ENCODE data around the gene ADGRG1.

Gene ADGRG1

DNA sequence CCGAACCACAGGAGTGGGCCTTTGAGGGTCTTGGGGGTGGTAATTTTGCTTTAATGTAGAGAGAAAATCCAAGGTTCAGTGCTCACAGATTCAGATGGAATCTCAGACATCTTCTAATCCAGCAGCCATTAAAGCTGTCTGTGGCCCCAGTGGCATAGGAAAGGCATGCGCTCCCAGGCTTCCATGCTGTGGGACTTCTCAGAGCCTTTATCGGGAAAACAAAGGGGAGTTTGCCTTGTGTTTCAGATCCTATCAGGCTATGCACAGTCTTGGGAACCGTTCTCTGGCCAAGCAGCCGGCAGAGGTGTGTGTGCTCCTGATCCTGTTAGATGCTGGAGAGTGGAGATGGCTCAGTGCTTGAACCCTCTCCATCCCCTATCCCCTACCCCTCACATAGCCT is 7.8 kb downstream of the ADGRG1 start:
- no peak for DNase-seq

DNA sequence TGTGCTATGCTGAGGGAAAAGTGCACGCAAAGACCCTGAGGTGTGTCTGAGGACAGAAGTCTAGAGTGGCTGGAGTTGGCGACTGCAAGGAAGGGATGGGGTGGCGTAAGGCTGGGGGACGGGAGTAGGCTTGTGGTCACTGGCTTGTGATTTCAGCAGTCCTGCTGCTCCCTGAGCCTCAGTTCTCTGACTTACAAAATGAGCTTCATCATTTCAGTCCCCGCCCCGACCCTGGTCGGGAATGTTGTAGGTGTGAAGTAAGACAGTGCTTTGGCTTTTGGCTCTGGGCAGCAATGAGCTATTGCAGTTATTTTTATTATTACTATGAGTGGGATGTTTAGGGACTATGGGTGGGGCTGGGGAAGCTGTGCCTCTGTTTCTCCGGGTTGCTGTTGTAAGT is 8.6 kb downstream of the ADGRG1 start:
- no peak for DNase-seq

DNA sequence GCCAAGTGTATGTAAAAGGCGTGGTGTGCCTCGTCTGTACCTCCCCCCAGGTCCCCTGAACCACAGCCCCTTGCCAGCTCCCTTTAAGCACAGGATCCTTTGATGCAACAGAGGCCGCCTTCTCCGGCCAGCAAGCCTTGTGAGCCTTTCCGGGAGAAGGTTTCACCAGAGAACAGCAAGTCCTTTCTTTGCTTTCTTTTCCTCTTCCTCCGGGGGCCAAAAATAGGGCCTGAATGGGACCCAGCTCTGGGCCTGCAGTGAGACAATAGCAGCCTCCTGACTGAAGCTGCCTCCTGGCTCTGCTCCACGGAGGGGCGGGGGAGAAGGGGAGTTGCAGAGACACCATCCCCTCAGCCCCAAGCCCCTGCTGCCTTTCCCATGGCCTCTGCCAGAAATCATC is 9.0 kb downstream of the ADGRG1 start:
- DNase-seq: no peak

DNA sequence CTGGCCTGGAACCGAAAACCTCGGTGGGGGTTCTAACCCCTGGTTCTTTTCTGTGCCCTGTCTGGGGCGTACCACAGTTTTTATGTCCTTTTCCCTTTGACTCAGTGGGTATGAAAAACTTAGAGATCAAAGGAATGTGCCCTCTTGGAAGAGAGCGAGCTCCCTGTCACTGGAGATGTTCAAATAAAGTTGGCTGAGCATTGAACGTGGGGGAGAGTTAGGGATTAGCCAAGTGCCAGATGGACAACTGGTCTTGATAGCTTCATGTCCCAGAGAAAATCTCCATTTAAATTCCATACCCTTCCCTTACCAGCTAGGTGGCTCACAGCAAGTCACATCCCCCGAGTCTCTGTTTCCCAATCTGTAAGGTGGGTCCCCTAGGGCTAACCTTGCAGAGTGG is 9.5 kb downstream of the ADGRG1 start:
- DNase-seq: no peak

DNA sequence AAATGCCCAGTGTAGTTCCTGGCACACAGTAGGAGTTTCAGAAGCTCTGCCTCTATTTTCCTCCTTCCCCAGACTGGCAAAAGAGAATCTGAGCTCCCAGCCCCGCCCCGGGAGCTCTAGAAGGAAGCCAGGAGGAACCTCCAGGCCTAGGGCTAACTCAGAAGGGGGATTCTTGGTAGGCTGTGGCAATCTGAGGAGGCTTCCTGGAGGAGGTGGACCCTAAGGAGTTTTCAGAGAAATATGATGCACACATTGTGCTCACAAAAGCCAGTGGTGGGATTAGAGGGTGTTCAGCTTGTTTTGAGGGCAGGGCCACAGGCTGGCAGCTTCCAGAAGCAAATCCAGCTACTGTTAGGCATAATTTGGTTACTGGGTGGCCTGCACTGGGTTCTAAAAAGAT is 10.0 kb downstream of the ADGRG1 start:
- DNase-seq: no peak

DNA sequence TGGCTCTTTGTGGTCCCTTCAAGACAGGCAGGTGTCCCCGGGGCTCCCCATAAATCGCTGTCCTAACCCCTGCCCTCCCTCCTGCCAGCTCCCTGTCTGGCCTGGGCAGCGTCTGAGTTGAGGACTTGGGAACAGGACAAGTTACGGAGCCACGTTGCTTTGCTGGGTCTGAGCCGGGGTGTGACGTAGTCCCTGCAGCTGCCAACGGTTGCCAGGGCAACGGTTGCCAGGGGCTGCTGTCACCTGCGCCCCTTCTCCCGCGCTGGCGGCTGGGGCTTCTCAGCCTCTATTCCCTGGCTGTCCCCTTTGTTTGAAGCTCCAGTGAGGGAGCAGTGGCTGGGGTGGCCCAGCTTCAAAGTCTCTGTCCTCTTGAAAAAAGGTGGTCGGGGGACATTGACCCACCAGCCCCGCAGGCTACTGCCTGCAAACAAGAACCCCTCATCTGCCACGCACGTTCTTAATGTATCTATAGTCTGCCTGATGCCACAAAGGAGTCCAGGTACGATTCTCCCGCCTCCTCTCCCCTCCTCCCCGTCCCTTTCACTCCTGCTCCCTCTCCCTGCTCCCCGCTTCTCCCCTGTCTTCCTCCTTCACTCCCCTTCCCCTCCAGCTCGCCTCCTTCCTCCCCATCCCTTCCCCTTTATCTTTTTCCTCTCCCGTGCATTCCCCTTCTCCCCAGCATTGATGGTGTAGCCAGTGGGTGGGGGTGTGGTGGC is 10.9 kb downstream of the ADGRG1 start:
- no peak for DNase-seq

DNA sequence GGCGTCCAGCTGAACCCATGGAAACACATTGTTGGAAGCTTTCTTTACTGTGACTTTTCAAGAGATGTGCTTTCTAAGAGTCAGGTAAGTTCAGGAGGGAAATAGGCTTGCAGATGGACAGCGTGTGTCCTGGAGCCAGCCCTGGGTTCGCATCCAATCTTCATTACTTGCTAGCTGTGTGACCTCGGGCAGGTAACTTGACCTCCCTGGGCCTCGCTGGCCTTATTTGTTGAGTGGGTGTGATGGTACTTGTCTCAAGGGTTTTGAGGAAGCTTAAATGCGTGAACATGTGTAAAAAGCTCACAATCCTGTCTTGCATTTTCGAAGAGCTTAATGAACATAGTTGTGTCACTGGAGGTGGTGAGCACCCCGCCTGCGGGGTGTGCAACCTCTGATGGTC is 11.8 kb downstream of the ADGRG1 start:
- no peak for DNase-seq

DNA sequence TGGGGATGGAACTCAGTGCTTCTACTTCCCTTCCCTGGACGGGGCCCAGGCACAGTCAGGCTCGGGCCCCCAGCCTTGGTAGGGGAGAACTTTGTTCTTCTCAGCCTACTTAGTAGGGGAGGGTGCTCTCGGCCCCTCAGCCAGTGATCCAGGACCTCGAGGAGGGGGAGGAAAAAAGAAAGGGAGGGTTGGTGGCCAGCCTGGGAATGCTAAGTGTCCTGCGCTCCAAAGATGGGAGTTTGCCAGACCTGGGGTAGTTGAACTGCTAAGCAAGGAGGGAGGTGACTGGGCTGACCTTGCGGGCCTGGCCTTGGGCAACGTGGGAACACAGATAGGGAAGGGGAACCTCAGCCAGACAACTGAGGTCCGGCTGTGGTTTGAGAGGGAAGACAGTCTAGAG is 12.2 kb downstream of the ADGRG1 start:
- no peak for DNase-seq

DNA sequence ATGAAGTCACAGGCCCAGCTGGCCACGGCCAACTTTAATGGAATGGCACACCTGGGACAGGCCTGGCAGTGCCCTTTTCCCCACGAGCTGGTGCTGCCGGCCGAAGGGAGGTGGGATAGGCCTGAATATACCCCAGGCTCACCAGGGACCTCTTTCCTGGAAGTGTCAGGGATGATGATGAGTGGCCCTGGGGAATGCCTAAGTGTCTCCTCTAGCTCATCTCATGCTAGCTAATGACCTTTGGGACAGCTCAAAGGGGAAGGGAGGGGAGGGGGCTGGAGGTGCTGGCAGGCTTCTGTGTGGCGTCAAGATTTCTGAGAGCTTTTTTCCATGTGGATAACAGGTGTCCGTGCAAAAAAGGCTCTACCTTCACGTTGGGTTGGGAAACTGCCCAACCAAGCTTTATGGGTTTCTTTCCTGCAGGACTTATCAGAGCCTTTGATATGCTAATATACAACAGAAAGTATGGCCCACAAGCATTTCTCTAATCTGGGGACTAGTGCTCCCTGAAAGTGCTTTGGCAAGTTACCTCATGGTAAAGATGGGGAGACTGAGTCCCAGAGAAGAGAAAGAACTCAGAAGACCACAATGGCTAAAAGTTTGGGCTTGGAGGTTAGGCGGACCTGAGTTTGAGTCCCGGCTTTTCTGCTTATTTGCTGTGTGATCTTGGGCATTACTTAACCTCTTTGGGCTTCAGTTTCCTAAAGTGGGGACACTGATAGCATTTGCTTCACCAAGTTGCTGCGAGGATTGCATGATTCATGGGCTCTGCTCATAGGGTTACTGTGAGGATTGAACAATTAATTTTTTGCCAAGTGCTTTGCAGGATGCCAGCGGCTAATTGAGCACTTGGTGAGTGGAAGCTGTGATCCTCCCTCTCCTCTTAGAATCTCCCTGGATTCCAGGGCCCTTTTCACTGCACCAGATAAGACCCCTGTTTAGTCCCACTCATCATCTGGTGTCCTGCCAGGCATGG is 14.0 kb downstream of the ADGRG1 start:
- no peak for DNase-seq

DNA sequence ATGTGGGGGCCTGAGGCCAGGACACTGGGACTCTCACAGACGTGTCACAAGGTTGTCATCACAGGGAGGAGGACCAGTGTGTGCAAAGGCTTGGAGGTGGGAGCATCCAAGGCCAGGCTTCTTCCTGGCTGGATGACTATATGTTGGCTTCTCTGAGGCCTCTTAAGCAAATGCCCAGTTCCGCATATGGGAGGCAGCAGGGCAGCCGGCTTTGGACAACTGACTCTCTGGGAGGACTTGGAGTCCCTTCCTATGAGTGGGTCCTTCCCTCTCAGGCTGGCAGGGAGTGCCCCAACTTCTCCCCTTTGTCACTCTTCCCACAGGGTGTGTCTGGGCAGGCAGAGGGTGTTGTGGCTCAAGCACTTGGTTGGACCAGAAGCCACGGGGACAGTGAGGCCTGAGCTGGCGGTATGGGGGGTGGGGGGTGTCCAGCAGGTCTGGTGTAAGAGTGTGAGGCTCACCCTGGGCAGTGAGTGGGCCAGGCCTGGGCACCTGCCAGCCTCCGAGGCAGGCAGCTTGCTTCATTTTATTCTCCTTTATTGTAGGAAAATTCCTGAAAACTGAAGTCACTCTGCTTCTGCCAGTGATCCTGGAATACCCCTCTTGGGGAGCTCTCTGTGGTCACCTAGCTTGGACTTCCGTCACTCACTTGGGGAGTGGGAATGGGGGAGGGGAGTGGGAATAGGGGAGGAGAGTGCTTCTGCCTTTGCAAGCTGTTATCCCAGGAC is 14.9 kb downstream of the ADGRG1 start:
- no peak for DNase-seq

DNA sequence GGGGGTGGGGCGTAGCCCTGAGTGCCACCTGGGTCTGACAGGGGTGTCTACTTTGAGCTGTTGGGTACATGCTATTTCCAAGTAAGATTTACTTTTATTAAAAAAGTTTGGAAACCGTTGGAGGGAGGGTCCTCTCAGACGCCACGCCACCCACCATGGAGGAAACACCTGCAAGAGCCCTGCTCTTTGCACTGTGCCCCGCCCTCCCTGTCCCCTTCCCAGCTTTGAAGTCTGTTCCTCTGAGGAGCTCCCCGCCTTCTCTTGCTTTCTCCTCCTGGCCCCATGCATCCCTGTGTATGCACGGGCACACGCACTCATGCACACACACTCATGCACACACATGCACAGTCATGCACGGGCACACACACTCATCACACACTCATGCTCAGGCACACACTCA is 15.5 kb downstream of the ADGRG1 start:
- no peak for DNase-seq

DNA sequence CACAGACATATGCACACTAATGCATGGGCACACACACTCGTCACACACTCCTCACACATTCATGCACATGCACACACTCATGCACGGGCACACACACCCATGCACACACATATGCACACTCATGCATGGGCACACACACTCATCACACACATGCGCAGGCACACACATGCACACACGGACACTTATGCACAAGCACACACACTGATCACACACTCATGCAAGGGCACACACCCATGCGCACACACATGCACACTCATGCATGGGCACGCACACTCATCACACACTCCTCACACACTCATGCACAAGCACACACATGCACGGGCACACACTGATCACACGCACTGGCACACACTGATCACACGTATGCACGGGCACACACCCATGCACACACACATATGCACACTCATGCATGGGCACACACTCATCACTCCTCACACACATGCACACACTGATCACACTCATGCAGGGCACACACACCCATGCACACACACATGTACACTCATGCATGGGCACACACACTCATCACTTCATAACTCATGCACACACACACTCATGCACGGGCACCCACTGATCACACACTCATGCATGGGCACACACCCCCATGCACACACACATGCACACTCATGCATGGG is 16.1 kb downstream of the ADGRG1 start:
- DNase-seq: no peak

DNA sequence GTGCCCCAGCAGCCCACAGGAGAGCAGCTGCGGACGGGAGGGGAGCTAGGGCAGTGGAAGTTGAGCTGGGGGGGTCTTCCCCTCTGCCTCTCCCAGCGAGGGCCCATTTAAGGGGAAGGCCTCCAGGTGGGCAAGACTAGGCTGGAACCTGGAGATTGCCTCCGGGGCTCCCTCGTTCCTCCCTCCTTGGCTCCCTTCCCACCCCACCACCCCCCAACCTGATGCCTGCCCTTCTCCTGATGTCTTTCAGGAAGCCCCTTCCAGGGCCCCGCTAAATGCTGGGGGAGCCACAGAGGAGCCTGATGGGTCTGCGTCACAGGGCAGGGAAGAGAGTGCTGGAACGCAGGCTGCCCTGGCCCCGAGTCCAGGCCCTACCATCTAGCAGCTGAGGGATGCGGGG is 16.7 kb downstream of the ADGRG1 start:
- no peak for DNase-seq

DNA sequence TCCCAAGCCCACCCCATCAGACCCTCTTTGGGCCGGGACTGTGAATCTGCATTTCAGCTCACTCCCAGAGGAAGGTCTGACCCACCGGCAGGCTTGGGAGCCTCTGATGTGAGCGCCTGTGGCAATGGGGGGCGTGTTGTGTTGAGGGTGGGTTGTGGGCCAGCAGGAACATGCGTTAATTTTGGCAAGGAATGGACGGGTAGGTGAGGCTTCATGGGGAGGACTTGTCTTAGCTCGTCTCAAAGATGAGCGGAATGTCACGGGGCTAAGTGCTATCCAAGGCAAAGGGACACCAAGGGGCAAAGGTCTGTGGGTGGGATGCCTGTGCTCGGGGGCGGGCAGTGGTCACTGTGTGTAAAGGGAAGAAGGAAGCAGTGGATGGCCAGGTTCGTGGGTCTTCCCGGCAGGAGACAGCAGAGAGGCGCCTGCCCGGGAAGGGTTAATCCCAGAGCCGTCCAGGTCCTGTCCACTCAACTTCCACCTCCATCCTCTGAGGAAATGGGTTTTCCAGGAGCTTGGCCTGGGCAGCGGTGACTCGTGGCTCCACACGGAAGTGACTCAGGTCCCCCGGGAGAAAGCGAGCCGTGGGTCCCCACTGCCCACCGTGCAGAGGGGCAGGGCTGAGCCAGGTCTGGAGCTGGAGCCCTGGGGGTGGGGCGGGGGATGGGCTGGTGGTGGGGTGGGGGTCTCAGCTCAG is 17.4 kb downstream of the ADGRG1 start:
- DNase-seq: no peak

DNA sequence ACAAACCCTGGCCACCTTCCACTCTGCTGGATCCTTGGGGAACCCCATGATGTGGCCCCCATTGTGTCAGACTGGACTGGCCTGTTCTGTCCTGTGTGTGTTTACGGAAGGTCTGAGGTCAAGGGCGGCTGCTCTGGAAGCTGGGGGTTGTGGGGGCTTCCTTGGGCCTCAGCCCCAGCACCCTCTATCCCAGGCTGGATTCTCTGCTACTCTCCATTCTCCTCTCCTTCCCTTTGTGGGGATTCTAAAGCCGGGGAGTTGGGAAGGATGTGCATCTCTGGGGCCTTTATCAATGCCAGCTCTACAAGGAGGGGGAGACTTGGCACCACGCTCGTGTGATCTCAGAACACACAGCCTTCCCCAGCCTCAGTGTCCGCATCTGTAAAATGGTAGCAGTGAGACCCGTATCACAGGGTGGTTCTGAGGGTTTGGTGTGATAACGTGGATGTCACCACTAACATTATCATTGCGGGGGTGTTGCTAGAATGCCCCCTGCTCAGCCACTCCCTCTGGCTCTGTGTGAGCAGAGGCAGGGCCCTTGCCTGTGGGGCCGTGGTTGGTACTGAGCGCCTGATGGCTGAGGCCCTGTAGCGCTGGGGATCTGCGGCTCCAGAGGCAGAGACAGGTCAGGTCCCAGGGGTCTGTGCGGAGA is 18.1 kb downstream of the ADGRG1 start:
- DNase-seq: no peak

DNA sequence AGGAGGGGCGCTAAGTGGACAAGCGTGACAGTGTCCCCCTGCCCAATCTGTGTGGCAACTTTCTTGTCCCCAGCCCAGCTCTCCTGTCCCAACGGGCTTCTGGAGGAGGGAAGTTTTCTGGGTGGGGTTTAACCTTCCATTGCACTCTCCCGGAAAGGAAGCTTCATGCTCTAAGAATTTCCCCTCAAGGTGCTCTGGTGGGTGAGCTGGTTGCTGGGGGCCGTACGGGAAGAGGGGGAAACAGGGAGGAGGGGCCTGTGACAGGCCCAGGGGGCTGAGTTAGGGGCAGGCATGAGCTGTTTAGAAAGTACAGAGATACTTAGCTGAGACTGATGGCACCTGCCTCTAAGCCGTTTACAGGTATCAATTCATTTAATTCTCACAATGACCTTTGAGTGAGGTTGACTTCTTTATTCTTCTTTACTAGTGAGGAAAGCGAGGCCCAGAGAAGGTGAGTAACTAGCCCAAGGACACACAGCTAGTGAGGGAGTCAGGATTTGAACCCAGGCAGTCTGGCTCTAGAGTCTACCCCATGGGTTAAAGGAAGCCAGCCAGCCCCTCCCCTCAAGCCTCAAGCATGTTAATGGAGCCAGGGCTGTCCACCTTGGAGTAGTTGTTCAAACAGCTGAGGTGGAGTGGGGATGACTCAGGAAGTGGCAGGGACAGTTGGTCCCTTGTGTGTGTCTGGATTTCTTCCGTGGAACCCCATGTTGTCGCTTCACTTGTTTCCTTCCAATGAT is 18.9 kb downstream of the ADGRG1 start:
- DNase-seq: no peak

DNA sequence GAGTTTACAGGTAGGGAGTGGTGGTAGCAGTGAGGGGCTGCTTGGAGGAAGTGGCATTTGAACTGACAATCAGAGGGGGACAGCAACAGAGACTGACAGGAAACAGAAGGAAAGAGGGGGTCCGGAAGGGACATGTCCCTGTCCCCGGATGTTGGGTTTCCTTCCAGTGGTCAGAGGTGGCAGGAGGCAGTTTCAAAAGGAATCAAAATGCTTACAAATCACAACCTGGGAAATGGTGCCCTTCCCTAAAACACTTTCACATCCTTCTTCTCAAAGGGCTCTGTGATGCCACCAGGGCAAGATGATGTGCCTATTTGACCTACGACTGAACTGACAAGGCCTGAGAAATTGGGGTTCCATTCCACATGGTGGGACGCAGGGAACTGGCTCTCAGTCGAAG is 19.7 kb downstream of the ADGRG1 start:
- DNase-seq: no peak

DNA sequence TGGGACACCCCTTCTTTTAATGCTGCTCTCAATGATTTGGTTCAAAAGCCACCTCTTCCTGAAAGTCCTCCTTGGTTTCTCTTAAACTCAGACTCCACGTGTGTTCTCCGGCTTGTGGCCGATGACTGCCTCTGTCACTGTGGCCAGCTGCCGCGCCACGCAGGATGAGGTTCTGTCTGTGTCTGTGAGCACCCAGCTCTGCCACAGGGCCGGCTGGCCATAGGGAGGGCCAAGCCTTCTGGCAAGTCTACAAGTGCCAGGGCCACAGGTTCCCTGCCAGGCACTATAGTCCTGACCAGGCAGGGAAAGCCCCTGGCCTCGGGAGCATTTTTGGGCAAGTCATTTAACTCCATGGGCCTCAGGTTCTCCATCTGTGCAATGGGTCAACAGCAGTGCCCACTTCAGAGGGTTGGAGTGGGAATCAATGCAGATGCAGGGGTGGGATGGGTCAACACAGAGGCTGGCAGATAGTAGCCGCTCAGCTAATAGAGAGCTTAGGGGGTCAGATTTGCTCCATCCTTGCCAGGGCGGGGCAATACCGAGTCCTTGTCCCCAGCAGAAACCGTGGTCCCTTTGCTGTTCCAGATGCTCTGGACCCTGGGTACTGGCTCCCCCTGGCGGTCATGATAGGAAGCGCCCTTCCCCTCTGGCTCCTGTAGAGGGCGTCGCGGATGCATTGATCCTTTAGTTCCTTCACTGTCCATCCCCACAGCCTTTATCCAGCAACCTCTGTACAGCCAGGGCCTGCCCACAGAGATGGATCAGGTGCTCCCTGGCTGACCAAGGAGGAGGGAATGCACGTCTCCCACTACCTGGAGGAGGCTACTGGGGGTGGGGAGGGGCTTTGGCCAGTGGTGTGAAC is 20.4 kb downstream of the ADGRG1 start:
- DNase-seq: peak; percentile 80

DNA sequence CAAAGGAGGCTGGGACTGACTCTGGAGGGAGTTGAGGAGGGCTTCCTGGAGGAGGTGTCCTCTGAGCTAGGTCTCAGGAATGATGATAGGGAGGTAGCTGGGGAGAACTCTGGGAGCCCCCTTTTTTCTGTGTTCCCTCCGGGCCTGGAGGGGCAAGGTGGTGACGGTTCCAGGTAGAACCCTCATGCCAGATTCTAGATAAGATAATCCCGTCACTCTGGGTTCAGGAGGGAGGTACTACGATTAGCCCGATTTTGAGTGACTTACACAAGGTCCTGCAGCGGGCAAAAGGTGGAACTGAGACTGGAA is 21.0 kb downstream of the ADGRG1 start:
- DNase-seq: no peak

DNA sequence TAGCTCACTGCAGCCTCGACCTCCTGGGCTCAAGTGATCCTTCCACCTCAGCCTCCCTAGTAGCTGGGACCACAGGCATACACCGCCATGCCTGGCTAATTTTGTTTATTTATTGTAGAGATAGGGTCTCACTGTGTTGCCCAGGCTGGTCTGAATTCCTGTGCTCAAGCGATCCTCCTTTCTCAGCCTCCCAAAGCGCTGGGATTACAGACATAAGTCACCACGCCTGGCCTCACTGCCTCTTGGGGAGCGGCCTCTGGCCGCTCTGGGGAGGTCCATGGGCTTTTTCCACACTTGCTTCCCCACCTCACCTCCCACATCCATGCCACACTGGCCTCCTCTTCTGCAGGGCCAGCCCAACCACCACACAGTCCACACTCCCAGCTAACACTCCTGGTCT is 21.4 kb downstream of the ADGRG1 start:
- no peak for DNase-seq

All from KG1 (cell line).